CD14-positive monocyte (primary cell): ENCODE measurements around the gene GPC6. TPM values are rescaled to one million over a fixed set of nuclear protein-coding genes. Genes with fewer than 3 reads are reported as not detected.

ENCODE experiments used
- DNase-seq, 3 donors: peaks; one replicate each; pipeline ENCODE4 v3.0.0-alpha.2; 2011 to 2022
- H2AFZ ChIP-seq: 2 replicates; pipeline ENCODE4 v1.6.0; 2012; ENCODE audit warnings: mild to moderate bottlenecking, low read depth, low read length, inconsistent platforms; ENCODE audit not compliant: insufficient read depth, poor library complexity, severe bottlenecking
- H3K27ac ChIP-seq, 2 donors: 1 replicate in 1 of 2; 2 replicates in 1 of 2; pipeline ENCODE4 v1.5.1; 2012 to 2013; ENCODE audit warnings: low read length in 2 of 2, control low read depth in 1 of 2, inconsistent platforms in 1 of 2, low read depth in 1 of 2, mild to moderate bottlenecking in 1 of 2
- H3K27me3 ChIP-seq, 2 donors: one replicate each; pipeline versions ENCODE4 v1.6.0 to v1.6.1; 2011 to 2013; ENCODE audit warnings: low read length in 2 of 2; ENCODE audit not compliant: control insufficient read depth in 2 of 2, insufficient read depth in 2 of 2
- H3K36me3 ChIP-seq, 2 donors: replicated peaks in 1 of 2; 1 replicate in 1 of 2; 2 replicates in 1 of 2; pipeline versions ENCODE4 v1.5.1 to v1.6.1; 2012 to 2013; ENCODE audit warnings: low read length in 2 of 2, control low read depth in 1 of 2, inconsistent platforms in 1 of 2, mild to moderate bottlenecking in 1 of 2; ENCODE audit not compliant: insufficient read depth in 2 of 2, control insufficient read depth in 1 of 2
- H3K4me1 ChIP-seq, 2 donors: 1 replicate in 1 of 2; 2 replicates in 1 of 2; pipeline versions ENCODE4 v1.5.1 to v1.6.1; 2012 to 2013; ENCODE audit warnings: low read length in 2 of 2, control low read depth in 1 of 2, inconsistent platforms in 1 of 2, mild to moderate bottlenecking in 1 of 2, moderate library complexity in 1 of 2; ENCODE audit not compliant: insufficient read depth in 2 of 2, control insufficient read depth in 1 of 2
- H3K4me2 ChIP-seq: replicated peaks from 2 replicates; pipeline ENCODE3; 2012; ENCODE audit warnings: low read length, moderate library complexity, mild to moderate bottlenecking; ENCODE audit not compliant: poor library complexity, severe bottlenecking; ENCODE audit errors: extremely low read depth
- H3K4me3 ChIP-seq, 3 experiments: fragments of 200-600 bp in 1 of 3; sonication (generic) in 1 of 3; replicated peaks in 1 of 3; 1 replicate in 2 of 3; 2 replicates in 1 of 3; pipeline ENCODE4 v1.5.1; 2011 to 2013; ENCODE audit warnings: low read length in 3 of 3, mild to moderate bottlenecking in 3 of 3, control low read depth in 2 of 3, low read depth in 2 of 3, inconsistent platforms in 1 of 3, moderate library complexity in 1 of 3
- H3K79me2 ChIP-seq: 2 replicates; pipeline ENCODE4 v1.6.0; 2012; ENCODE audit warnings: mild to moderate bottlenecking, control low read depth, inconsistent platforms, low read length, moderate library complexity; ENCODE audit not compliant: insufficient read depth
- H3K9ac ChIP-seq: 2 replicates; pipeline ENCODE4 v1.6.0; 2017; ENCODE audit warnings: low read length, mild to moderate bottlenecking; ENCODE audit not compliant: insufficient read depth, poor library complexity, severe bottlenecking
- H3K9me3 ChIP-seq, 2 donors: replicated peaks in 1 of 2; 1 replicate in 1 of 2; 2 replicates in 1 of 2; pipeline versions ENCODE4 v1.5.1 to v1.6.1; 2012 to 2013; ENCODE audit warnings: low read length in 2 of 2, control low read depth in 1 of 2; ENCODE audit not compliant: control insufficient read depth in 1 of 2, insufficient read depth in 1 of 2
- H4K20me1 ChIP-seq: 2 replicates; pipeline ENCODE4 v1.6.0; 2012; ENCODE audit warnings: mild to moderate bottlenecking, low read length, control low read depth, moderate library complexity; ENCODE audit not compliant: insufficient read depth
- H3K27ac Mint-ChIP-seq, 7 donors: one replicate each; pipeline ENCODE4 v1.8.0; 2020; ENCODE audit warnings: mild to moderate bottlenecking in 7 of 7, mixed read lengths in 7 of 7, moderate library complexity in 6 of 7, inconsistent platforms in 2 of 7
- H3K27me3 Mint-ChIP-seq, 3 donors: one replicate each; pipeline ENCODE4 v1.8.0; 2021 to 2022; ENCODE audit warnings: low read depth in 3 of 3, mild to moderate bottlenecking in 3 of 3, mixed read lengths in 3 of 3, moderate library complexity in 3 of 3, inconsistent platforms in 1 of 3
- H3K36me3 Mint-ChIP-seq, 2 donors: one replicate each; pipeline ENCODE4 v1.8.0; 2020; ENCODE audit warnings: mixed read lengths in 2 of 2, inconsistent platforms in 1 of 2, mild to moderate bottlenecking in 1 of 2
- H3K4me1 Mint-ChIP-seq: one replicate; pipeline ENCODE4 v1.8.0; 2020; ENCODE audit warnings: mild to moderate bottlenecking, mixed read lengths
- H3K4me3 Mint-ChIP-seq, 2 donors: one replicate each; pipeline ENCODE4 v1.8.0; 2020; ENCODE audit warnings: mild to moderate bottlenecking in 2 of 2, mixed read lengths in 2 of 2, moderate library complexity in 1 of 2
- H3K9me3 Mint-ChIP-seq, 7 donors: one replicate each; pipeline ENCODE4 v1.8.0; 2020 to 2022; ENCODE audit warnings: mixed read lengths in 7 of 7, mild to moderate bottlenecking in 6 of 7, moderate library complexity in 6 of 7, inconsistent platforms in 2 of 7
- WGBS: methylation state at CpG from one replicate; pipeline ENCODE4 v1.1.5; 2013; ENCODE audit warnings: missing lambda C conversion rate; ENCODE audit not compliant: insufficient coverage; 5-methylcytosine and 5-hydroxymethylcytosine counted together
- intact Hi-C, 2 donors: fragments of 100-400 bp; cut with micrococcal nuclease; formaldehyde crosslinking; loops; one replicate each; pipeline versions ENCODE4 v1.15.0 to v1.15.1; 2023
- polyA plus RNA-seq, 3 donors: library from polyadenylated mRNA; depleted of rRNA in 1 of 3; unstranded in 2 of 3; stranded (reverse) in 1 of 3; fragments of 300-500 nt in 2 of 3; fragments of >200 nt in 1 of 3; fragmentation: Illumina TruSeq in 2 of 3; gene quantifications; 1 replicate in 2 of 3; 2 replicates in 1 of 3; pipeline ENCODE4 v1.2.3, GENCODE V29; 2012 to 2021
- TF ChIP-seq, protein P1 (sequence below): fragments of 200-600 bp; IDR thresholded peaks from one replicate; pipeline ENCODE4 v1.8.0; 2022; ENCODE audit warnings: antibody characterized with exemption, mild to moderate bottlenecking

The GPC6 gene
- polyA plus RNA-seq, 3 donors, result not detected

DNA sequence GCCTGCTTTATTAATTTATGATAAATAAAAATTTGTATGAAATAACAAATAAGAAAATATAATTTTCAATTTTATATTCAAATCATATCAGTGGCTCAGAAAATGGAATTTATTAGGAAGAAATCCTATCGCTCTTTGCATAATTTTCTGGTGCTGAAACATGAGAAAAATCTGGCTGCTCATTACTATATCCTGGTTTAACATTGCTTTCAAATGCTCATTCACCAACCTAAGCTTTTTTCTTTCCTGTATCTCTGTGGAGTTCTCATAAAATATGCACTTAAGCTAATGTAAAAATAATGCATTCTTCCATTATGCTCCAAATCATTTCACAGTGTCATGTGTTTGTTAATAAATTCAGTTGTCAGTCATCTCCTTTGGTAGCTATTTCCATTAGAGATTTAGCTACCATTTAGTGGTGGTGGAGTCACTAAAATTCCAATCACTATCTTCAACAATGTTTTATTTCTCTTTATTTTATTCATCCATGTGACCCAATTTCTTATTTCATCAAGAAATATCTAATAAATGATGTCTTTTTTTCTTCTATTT lies 754.9 kb downstream of the GPC6 start:
- TF ChIP-seq, protein P1, sequence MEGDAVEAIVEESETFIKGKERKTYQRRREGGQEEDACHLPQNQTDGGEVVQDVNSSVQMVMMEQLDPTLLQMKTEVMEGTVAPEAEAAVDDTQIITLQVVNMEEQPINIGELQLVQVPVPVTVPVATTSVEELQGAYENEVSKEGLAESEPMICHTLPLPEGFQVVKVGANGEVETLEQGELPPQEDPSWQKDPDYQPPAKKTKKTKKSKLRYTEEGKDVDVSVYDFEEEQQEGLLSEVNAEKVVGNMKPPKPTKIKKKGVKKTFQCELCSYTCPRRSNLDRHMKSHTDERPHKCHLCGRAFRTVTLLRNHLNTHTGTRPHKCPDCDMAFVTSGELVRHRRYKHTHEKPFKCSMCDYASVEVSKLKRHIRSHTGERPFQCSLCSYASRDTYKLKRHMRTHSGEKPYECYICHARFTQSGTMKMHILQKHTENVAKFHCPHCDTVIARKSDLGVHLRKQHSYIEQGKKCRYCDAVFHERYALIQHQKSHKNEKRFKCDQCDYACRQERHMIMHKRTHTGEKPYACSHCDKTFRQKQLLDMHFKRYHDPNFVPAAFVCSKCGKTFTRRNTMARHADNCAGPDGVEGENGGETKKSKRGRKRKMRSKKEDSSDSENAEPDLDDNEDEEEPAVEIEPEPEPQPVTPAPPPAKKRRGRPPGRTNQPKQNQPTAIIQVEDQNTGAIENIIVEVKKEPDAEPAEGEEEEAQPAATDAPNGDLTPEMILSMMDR, result no peak
- peaks cover 0 to 3% (median 0%) of the 10 kb centered on the region in 3 donors for H3K27me3 Mint-ChIP-seq
- Histone ChIP-seq H3K27me3 (no peaks in the 10 kb centered on the region), H3K79me2 (no peaks in the 10 kb centered on the region), H2AFZ (no peak overlapping the region), H3K9ac (no peak overlapping the region), H3K27ac (no peak overlapping the region), H3K4me3 (no peak overlapping the region), H3K4me2 (no peak overlapping the region), H3K4me1 (no peaks in the 10 kb centered on the region), H3K9me3 (no peaks in the 10 kb centered on the region), H4K20me1 (no peaks in the 10 kb centered on the region), H3K36me3 (no peaks in the 10 kb centered on the region)
- H3K36me3 Mint-ChIP-seq, result no peaks in the 10 kb centered on the region
- H3K9me3 Mint-ChIP-seq, result peaks cover 0 to 7% (median 3%) of the 10 kb centered on the region in 7 donors
- H3K4me3 Mint-ChIP-seq, result no peak overlapping the region
- H3K4me1 Mint-ChIP-seq, result no peaks in the 10 kb centered on the region
- WGBS, result no CpG with 5 or more reads among the region's 1 CpG
- no peak for DNase-seq
- H3K27ac Mint-ChIP-seq, result no peak overlapping the region
- intact Hi-C loops, result no loop called here

DNA sequence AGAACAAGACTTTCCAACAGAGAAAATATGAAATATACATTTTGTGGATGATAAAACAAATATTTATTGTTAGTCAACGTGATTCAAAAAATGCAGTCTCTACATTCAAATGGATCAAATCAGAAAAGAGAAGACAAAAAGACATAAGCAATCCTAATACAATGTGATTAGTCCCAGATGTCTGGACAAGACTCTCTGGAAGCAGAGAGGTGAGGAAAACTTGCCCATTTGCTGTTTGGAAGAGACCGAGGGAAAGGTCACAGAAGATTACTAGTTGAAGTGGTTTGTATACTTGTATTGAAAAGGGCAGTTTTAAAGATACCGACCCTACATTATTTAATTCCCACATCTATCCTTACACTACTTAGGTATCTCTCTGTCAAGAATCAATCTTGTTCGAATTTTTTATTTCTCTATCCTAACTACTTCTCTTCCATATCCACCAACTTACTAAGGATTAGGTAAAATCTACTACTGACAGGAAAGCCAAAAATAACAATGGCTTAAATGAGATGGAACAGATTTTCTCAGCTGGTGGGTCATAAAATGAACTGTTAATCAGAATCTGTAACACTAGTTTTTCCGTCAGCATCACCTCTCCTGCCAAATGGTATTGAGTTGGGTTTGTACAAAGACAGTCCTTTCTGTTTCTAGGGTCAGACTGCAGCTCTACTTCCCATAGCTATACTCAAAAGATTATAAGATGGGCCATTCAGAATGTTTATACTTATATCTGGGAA lies 755.7 kb downstream of the GPC6 start:
- Histone ChIP-seq H3K4me2 (no peak overlapping the region), H3K9me3 (no peaks in the 10 kb centered on the region), H3K27me3 (no peaks in the 10 kb centered on the region), H2AFZ (no peak overlapping the region), H3K4me1 (no peaks in the 10 kb centered on the region), H3K36me3 (no peaks in the 10 kb centered on the region), H3K27ac (no peak overlapping the region), H4K20me1 (no peaks in the 10 kb centered on the region), H3K4me3 (no peak overlapping the region), H3K79me2 (no peaks in the 10 kb centered on the region), H3K9ac (no peak overlapping the region)
- DNase-seq, result no peak
- intact Hi-C loops, result no loop called here
- Mint-ChIP-seq H3K27me3 (peaks cover 0 to 3% (median 0%) of the 10 kb centered on the region in 3 donors), H3K9me3 (peaks cover 0 to 5% (median 3%) of the 10 kb centered on the region in 7 donors), H3K4me3 (no peak overlapping the region), H3K4me1 (no peaks in the 10 kb centered on the region), H3K36me3 (no peaks in the 10 kb centered on the region), H3K27ac (no peak overlapping the region)
- WGBS, result no CpG with 5 or more reads among the region's 5 CpGs
- TF ChIP-seq, protein P1, result no peak
